GM19324 (cell line): ENCODE data around the gene NACC2.
A peak's percentile ranks its signal among the peaks of the same experiment; 100 is the strongest.

ENCODE experiments used
- ATAC-seq: cut with Tn5 transposase; IDR thresholded peaks from one replicate; pipeline ENCODE4 v1.9.1; 2021; ENCODE audit warnings: mild to moderate bottlenecking, moderate library complexity; ENCODE audit not compliant: unreplicated experiment, low FRiP score

Gene NACC2

GRCh38 chr9:136096505-136097001 lies 1.5 kb upstream of the NACC2 start:
- no peak for ATAC-seq

GRCh38 chr9:136093995-136094881 lies 851 bp downstream of the NACC2 start:
- peak; percentile 12 for ATAC-seq

- no peak for ATAC-seq
Measured at GRCh38 chr9:136093346-136093986, 1.6 kb downstream of the NACC2 start.

- ATAC-seq = no peak
Measured at GRCh38 chr9:136092741-136093140, 2.3 kb downstream of the NACC2 start.

GRCh38 chr9:136092353-136092650 lies 2.8 kb downstream of the NACC2 start:
- ATAC-seq = no peak

- ATAC-seq = no peak
Measured at GRCh38 chr9:136091582-136092352, 3.3 kb downstream of the NACC2 start.

GRCh38 chr9:136090768-136091581 lies 4.1 kb downstream of the NACC2 start:
- no peak for ATAC-seq

- no peak for ATAC-seq
Measured at GRCh38 chr9:136090056-136090735, 4.9 kb downstream of the NACC2 start.

- no peak for ATAC-seq
Measured at GRCh38 chr9:136089697-136090045, 5.4 kb downstream of the NACC2 start.

GRCh38 chr9:136088939-136089696 lies 6.0 kb downstream of the NACC2 start:
- no peak for ATAC-seq

GRCh38 chr9:136088481-136088938 lies 6.6 kb downstream of the NACC2 start:
- ATAC-seq = no peak

- no peak for ATAC-seq
Measured at GRCh38 chr9:136087741-136088480, 7.2 kb downstream of the NACC2 start.

- no peak for ATAC-seq
Measured at GRCh38 chr9:136086951-136087740, 7.9 kb downstream of the NACC2 start.

GRCh38 chr9:136086213-136086881 lies 8.7 kb downstream of the NACC2 start:
- ATAC-seq = no peak

GRCh38 chr9:136085815-136086212 lies 9.3 kb downstream of the NACC2 start:
- no peak for ATAC-seq

- no peak for ATAC-seq
Measured at GRCh38 chr9:136084063-136084944, 10.8 kb downstream of the NACC2 start.
